ENCODE data around the gene HSPG2. TPM values are rescaled to one million over a fixed set of nuclear protein-coding genes. Genes with fewer than 3 reads are reported as not detected.

The HSPG2 gene
- total and polyA plus RNA-seq, 9 of the 15 experiments (the other 6 are each of a cell fraction or from before 2014, with no cell fraction given) = 0.14 to 160 (median 15.7) TPM

DNA sequence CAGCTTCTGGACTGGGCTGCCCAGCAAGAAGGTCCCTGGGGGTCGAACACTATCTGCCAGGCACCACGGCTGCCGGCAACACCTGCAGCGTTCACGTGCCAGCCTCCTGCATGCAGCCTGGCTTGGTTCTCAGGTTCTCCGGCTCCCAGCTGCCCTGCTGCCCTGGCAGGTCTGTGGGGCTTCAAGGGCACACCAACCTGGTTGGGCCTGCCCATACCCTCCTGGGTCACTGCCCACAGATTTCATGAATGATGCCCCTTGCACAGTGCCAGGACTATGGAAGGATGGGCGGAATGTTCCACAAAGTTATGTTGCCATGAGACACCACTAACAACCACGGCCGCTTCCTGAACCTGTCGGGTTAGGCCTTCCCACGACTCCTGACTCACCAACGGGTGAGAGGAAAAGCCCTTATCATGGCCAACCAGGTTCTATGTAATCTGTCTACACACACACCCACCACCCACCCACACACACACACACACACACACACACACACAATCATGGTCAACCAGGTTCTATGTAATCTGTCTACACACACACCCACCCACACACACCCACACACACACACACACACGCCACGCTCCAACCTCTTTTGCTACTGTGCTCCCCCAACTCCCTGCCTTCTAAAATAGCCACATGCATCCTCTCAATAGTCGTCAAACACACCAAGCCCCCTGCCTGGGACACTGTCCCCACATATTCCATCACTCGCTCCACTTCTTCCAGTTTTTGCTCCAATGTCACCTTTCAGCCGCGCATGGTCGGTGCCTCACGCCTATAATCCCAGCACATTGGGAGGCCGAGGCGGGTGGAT is 32.2 kb downstream of the HSPG2 start (continued):
- TF ChIP-seq EP300 (IDR thresholded peaks at IDR 0.05; ENCODE audit: low read length) (peak; percentile 100), SRSF9 (IDR thresholded peaks at IDR 0.05; ENCODE audit: borderline replicate concordance, low read depth, low read length) (no peak), KAT8 (IDR thresholded peaks at IDR 0.05; ENCODE audit: low read depth) (no peak), RFX7 (CRISPR knock-in tag; IDR thresholded peaks at IDR 0.05) (no peak), ZNF436 (CRISPR knock-in tag; IDR thresholded peaks at IDR 0.05) (no peak), ZBED1 (IDR thresholded peaks at IDR 0.05) (peak; percentile 97), ZNF174 (CRISPR knock-in tag; IDR thresholded peaks at IDR 0.05) (no peak), ZBTB17 (CRISPR knock-in tag; IDR thresholded peaks at IDR 0.05) (peak; percentile 61), MECOM (CRISPR knock-in tag; IDR thresholded peaks at IDR 0.05) (peak; percentile 76), SAFB (IDR thresholded peaks at IDR 0.05; ENCODE audit: borderline replicate concordance, low read depth, low read length) (no peak), PHF21A (IDR thresholded peaks at IDR 0.05; ENCODE audit: borderline replicate concordance, low read depth) (peak; percentile 98), STAT5A (IDR thresholded peaks at IDR 0.05; ENCODE audit: borderline replicate concordance, low read length) (peak; percentile 99), BCLAF1 (IDR thresholded peaks at IDR 0.05; ENCODE audit: borderline replicate concordance in 1 of 2, control insufficient read depth in 1 of 2, low read depth in 2 of 2, low read length in 1 of 2) (peak; percentile 84 to 96; a peak in 3 of 4 replicates), PTRF (tag; IDR thresholded peaks at IDR 0.05) (peak; percentile 48; the same call in 1 of the 2 replicates)
- TF ChIP-seq, protein P1, sequence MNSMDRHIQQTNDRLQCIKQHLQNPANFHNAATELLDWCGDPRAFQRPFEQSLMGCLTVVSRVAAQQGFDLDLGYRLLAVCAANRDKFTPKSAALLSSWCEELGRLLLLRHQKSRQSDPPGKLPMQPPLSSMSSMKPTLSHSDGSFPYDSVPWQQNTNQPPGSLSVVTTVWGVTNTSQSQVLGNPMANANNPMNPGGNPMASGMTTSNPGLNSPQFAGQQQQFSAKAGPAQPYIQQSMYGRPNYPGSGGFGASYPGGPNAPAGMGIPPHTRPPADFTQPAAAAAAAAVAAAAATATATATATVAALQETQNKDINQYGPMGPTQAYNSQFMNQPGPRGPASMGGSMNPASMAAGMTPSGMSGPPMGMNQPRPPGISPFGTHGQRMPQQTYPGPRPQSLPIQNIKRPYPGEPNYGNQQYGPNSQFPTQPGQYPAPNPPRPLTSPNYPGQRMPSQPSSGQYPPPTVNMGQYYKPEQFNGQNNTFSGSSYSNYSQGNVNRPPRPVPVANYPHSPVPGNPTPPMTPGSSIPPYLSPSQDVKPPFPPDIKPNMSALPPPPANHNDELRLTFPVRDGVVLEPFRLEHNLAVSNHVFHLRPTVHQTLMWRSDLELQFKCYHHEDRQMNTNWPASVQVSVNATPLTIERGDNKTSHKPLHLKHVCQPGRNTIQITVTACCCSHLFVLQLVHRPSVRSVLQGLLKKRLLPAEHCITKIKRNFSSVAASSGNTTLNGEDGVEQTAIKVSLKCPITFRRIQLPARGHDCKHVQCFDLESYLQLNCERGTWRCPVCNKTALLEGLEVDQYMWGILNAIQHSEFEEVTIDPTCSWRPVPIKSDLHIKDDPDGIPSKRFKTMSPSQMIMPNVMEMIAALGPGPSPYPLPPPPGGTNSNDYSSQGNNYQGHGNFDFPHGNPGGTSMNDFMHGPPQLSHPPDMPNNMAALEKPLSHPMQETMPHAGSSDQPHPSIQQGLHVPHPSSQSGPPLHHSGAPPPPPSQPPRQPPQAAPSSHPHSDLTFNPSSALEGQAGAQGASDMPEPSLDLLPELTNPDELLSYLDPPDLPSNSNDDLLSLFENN (IDR thresholded peaks at IDR 0.05; ENCODE audit: low read depth in 2 of 2, low read length in 2 of 2) = peak in 1 of 2 experiments; percentile 100; a peak in 2 of 4 replicates
- TF ChIP-seq, protein P2, sequence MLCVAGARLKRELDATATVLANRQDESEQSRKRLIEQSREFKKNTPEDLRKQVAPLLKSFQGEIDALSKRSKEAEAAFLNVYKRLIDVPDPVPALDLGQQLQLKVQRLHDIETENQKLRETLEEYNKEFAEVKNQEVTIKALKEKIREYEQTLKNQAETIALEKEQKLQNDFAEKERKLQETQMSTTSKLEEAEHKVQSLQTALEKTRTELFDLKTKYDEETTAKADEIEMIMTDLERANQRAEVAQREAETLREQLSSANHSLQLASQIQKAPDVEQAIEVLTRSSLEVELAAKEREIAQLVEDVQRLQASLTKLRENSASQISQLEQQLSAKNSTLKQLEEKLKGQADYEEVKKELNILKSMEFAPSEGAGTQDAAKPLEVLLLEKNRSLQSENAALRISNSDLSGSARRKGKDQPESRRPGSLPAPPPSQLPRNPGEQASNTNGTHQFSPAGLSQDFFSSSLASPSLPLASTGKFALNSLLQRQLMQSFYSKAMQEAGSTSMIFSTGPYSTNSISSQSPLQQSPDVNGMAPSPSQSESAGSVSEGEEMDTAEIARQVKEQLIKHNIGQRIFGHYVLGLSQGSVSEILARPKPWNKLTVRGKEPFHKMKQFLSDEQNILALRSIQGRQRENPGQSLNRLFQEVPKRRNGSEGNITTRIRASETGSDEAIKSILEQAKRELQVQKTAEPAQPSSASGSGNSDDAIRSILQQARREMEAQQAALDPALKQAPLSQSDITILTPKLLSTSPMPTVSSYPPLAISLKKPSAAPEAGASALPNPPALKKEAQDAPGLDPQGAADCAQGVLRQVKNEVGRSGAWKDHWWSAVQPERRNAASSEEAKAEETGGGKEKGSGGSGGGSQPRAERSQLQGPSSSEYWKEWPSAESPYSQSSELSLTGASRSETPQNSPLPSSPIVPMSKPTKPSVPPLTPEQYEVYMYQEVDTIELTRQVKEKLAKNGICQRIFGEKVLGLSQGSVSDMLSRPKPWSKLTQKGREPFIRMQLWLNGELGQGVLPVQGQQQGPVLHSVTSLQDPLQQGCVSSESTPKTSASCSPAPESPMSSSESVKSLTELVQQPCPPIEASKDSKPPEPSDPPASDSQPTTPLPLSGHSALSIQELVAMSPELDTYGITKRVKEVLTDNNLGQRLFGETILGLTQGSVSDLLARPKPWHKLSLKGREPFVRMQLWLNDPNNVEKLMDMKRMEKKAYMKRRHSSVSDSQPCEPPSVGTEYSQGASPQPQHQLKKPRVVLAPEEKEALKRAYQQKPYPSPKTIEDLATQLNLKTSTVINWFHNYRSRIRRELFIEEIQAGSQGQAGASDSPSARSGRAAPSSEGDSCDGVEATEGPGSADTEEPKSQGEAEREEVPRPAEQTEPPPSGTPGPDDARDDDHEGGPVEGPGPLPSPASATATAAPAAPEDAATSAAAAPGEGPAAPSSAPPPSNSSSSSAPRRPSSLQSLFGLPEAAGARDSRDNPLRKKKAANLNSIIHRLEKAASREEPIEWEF (CRISPR knock-in tag; IDR thresholded peaks at IDR 0.05) = peak; percentile 96
